B cell (primary cell): ENCODE results near the gene USP28.

Source experiments
- CTCF ChIP-seq: fragments of 200-600 bp; IDR thresholded peaks from one replicate; pipeline ENCODE4 v1.8.0; 2022; ENCODE audit warnings: antibody characterized with exemption, mild to moderate bottlenecking
- EZH2 ChIP-seq: IDR thresholded peaks from 2 replicates; pipeline ENCODE4 v1.6.1; 2012; ENCODE audit warnings: borderline replicate concordance, low read depth, mild to moderate bottlenecking, moderate library complexity, low read length; ENCODE audit not compliant: insufficient read depth, poor library complexity, severe bottlenecking

GRCh38 chr11:113881856-113882255 is 6.5 kb upstream of the USP28 start:
- TF ChIP-seq CTCF (no peak), EZH2 (no peak)
